ENCODE measurements around the gene PIMREG. TPM values are rescaled to one million over a fixed set of nuclear protein-coding genes. Genes with fewer than 3 reads are reported as not detected.

Gene PIMREG
- 10 to 100 TPM; 23.4 to 57.6 TPM for total RNA-seq

GRCh38 chr17:6443692-6444570 lies at the start of gene PIMREG:
Gene PIMREG (plus strand): TSS chr17:6444455. CDS start chr17:6445111, 656 bp downstream.

GRCh38 chr17:6435051-6435450 lies 9.2 kb upstream of the PIMREG start, which contains the start of gene AIPL1:
Gene AIPL1 (minus strand): TSS chr17:6435121. CDS start chr17:6435104, 17 bp downstream.

Other genes starting within 250 kb of the PIMREG start
- gene AIPL1, start 9.3 kb upstream of the PIMREG start, total RNA-seq = under 1 TPM in 1 of 2 donors, not detected in 1; 0.34 TPM
- gene PITPNM3, start 112.1 kb downstream of the PIMREG start, total RNA-seq = under 1 TPM; 0.33 to 0.69 TPM
- 10 to 100 TPM; 14.1 to 22.0 TPM for gene KIAA0753, start 196.3 kb downstream of the PIMREG start, total RNA-seq
- gene TXNDC17, start 196.6 kb downstream of the PIMREG start, total RNA-seq = 100 to 1,000 TPM in 1 of 2 donors, 10 to 100 TPM in 1; 95.0 to 104 TPM
- gene MED31, start 207.2 kb downstream of the PIMREG start, total RNA-seq = 10 to 100 TPM; 10.3 to 13.3 TPM
- gene C17orf100, start 207.3 kb downstream of the PIMREG start, total RNA-seq = under 1 TPM; under 0.01 to 0.33 TPM